Esophagus squamous epithelium (tissue), 4 donors: Measurements from ENCODE around the gene MAP2K3.

ENCODE experiments used
- CTCF ChIP-seq, 6 experiments: fragments of 450-650 bp in 4 of 6; fragments of 200-600 bp in 2 of 6; sonication (generic) in 2 of 6; IDR thresholded peaks; one replicate each; pipeline ENCODE4 v1.5.1; 2016 to 2019; ENCODE audit warnings: antibody characterized with exemption in 6 of 6, mild to moderate bottlenecking in 4 of 6, moderate library complexity in 4 of 6
- POLR2A ChIP-seq, 4 donors: fragments of 450-650 bp; IDR thresholded peaks; one replicate each; pipeline ENCODE4 v1.6.1; 2017; ENCODE audit warnings: antibody characterized with exemption in 4 of 4, mild to moderate bottlenecking in 4 of 4, moderate library complexity in 3 of 4

GRCh38 chr17:21291357-21291756 is 6.8 kb downstream of the MAP2K3 start:
- TF ChIP-seq CTCF (IDR thresholded peaks at IDR 0.05) (no peak), POLR2A (IDR thresholded peaks at IDR 0.05) (no peak)
